SK-N-SH (cell line): ENCODE data around the gene ARHGAP10. TPM values are rescaled to one million over a fixed set of nuclear protein-coding genes. Genes with fewer than 3 reads are reported as not detected.

Experiments used
- CTCF ChIA-PET: fragments of 300-600, 350-600 bp; formaldehyde crosslinking; extraction: SDS; loops from one replicate; lab custom pipeline; 2021; lab: Yijun Ruan, JAX
- POLR2A ChIA-PET: fragments of 350-600 bp; sonication (Branson Sonifier 250); formaldehyde crosslinking; extraction: SDS; loops from one replicate; lab custom pipeline; 2020; ENCODE audit warnings: antibody characterized with exemption, inconsistent platforms; lab: Yijun Ruan, JAX
- DNase-seq: peaks from one replicate; pipeline ENCODE4 v3.0.0; 2012
- H2AFZ ChIP-seq: fragments of 200-600 bp; sonication (generic); 2 replicates; pipeline ENCODE4 v1.8.1; 2016; ENCODE audit warnings: antibody characterized with exemption, mild to moderate bottlenecking, low read depth
- H3F3A ChIP-seq: fragments of 200-600 bp; sonication (generic); replicated peaks from 2 replicates; pipeline ENCODE3; 2016; ENCODE audit warnings: antibody characterized with exemption, mild to moderate bottlenecking; ENCODE audit not compliant: insufficient read depth
- H3K27ac ChIP-seq, 2 experiments: fragments of 200-500 bp in 1 of 2; fragments of 200-600 bp in 1 of 2; sonication (Bioruptor generic) in 1 of 2; sonication (generic), shearing (Covaris generic) in 1 of 2; 2 replicates each; pipeline versions ENCODE4 v1.5.1 to v1.6.1; 2014 to 2016; ENCODE audit warnings: low read depth in 2 of 2, inconsistent platforms in 1 of 2, low read length in 1 of 2, mild to moderate bottlenecking in 1 of 2, mixed read lengths in 1 of 2
- H3K27me3 ChIP-seq: fragments of 200-600 bp; sonication (generic), shearing (Covaris generic); 2 replicates; pipeline ENCODE4 v1.6.1; 2016; ENCODE audit warnings: mixed run types; ENCODE audit not compliant: insufficient read depth
- H3K36me3 ChIP-seq, 2 experiments: fragments of 200-500 bp in 1 of 2; fragments of 200-600 bp in 1 of 2; sonication (Bioruptor generic) in 1 of 2; sonication (generic) in 1 of 2; replicated peaks in 1 of 2; 2 replicates each; pipeline versions ENCODE3 to v1.5.1; 2014 to 2016; ENCODE audit warnings: low read length in 1 of 2, mild to moderate bottlenecking in 1 of 2; ENCODE audit not compliant: insufficient read depth in 2 of 2, control insufficient read depth in 1 of 2
- H3K4me1 ChIP-seq, 2 experiments: fragments of 200-500 bp in 1 of 2; fragments of 200-600 bp in 1 of 2; sonication (Bioruptor generic) in 1 of 2; sonication (generic), shearing (Covaris generic) in 1 of 2; 2 replicates each; pipeline versions ENCODE4 v1.5.1 to v1.6.1; 2014 to 2016; ENCODE audit warnings: low read depth in 1 of 2, low read length in 1 of 2, mixed run types in 1 of 2; ENCODE audit not compliant: insufficient read depth in 2 of 2, control insufficient read depth in 1 of 2
- H3K4me2 ChIP-seq: fragments of 200-600 bp; sonication (generic), shearing (Covaris generic); 2 replicates; pipeline ENCODE4 v1.6.1; 2017; ENCODE audit warnings: mixed run types
- H3K4me3 ChIP-seq, 2 experiments: fragments of 200-500 bp in 1 of 2; fragments of 200-600 bp in 1 of 2; sonication (Bioruptor generic) in 1 of 2; sonication (generic), shearing (Covaris generic) in 1 of 2; 2 replicates each; pipeline versions ENCODE4 v1.5.1 to v1.8.1; 2014 to 2016; ENCODE audit warnings: low read depth in 2 of 2, inconsistent platforms in 1 of 2, low read length in 1 of 2, mild to moderate bottlenecking in 1 of 2, mixed read lengths in 1 of 2, moderate library complexity in 1 of 2
- H3K79me2 ChIP-seq: fragments of 200-600 bp; sonication (generic); 2 replicates; pipeline ENCODE4 v1.8.1; 2017; ENCODE audit warnings: mild to moderate bottlenecking; ENCODE audit not compliant: insufficient read depth
- H3K9ac ChIP-seq: fragments of 200-600 bp; sonication (generic); 2 replicates; pipeline ENCODE4 v1.6.1; 2017; ENCODE audit warnings: mixed run types
- H3K9me2 ChIP-seq: fragments of 200-600 bp; sonication (generic); 2 replicates; pipeline ENCODE4 v1.6.1; 2017; ENCODE audit warnings: mixed run types
- H3K9me3 ChIP-seq: fragments of 200-600 bp; sonication (generic); 2 replicates; pipeline ENCODE4 v1.6.1; 2017; ENCODE audit warnings: mixed run types, mild to moderate bottlenecking, moderate library complexity
- H4K20me1 ChIP-seq: fragments of 200-600 bp; sonication (generic); 2 replicates; pipeline ENCODE4 v1.6.1; 2017; ENCODE audit warnings: mild to moderate bottlenecking, mixed run types; ENCODE audit not compliant: insufficient read depth
- ELF1 ChIP-seq: IDR thresholded peaks from 2 replicates; pipeline ENCODE4 v1.4.0; 2012
- EZH2phosphoT487 ChIP-seq: fragments of 200-600 bp; sonication (generic); IDR thresholded peaks from 2 replicates; pipeline ENCODE4 v1.6.1; 2017; ENCODE audit warnings: low read depth, mixed run types, mild to moderate bottlenecking, antibody characterized with exemption, moderate library complexity, borderline replicate concordance
- FOSL2 ChIP-seq: IDR thresholded peaks from 2 replicates; pipeline ENCODE4 v1.4.0; 2012; ENCODE audit warnings: low read depth, mild to moderate bottlenecking, moderate library complexity, borderline replicate concordance
- FOXJ3 ChIP-seq: sonication (generic); formaldehyde crosslinking; IDR thresholded peaks from 2 replicates; pipeline ENCODE4 v1.5.1; 2020; ENCODE audit warnings: mild to moderate bottlenecking, missing genetic modification reagents
- GATA2 ChIP-seq: sonication (generic); formaldehyde crosslinking; IDR thresholded peaks from 2 replicates; pipeline ENCODE4 v1.5.0; 2020; ENCODE audit warnings: mild to moderate bottlenecking, missing genetic modification reagents
- IRF3 ChIP-seq: fragments of 150-350 bp; IDR thresholded peaks from 2 replicates; pipeline ENCODE4 v1.6.1; 2016; ENCODE audit warnings: mild to moderate bottlenecking, low read depth, low read length
- MAX ChIP-seq: IDR thresholded peaks from 2 replicates; pipeline ENCODE4 v1.4.0; 2012; ENCODE audit warnings: low read depth
- MXI1 ChIP-seq: IDR thresholded peaks from 2 replicates; pipeline ENCODE4 v1.6.1; 2012; ENCODE audit warnings: mild to moderate bottlenecking, low read depth, low read length, improper control_type of control experiment
- PBX3 ChIP-seq: IDR thresholded peaks from 2 replicates; pipeline ENCODE4; 2012
- POLR2AphosphoS5 ChIP-seq: IDR thresholded peaks from 2 replicates; pipeline ENCODE4 v1.6.1; 2012; ENCODE audit warnings: low read depth, low read length
- RFX5 ChIP-seq: IDR thresholded peaks from 2 replicates; pipeline ENCODE4 v1.6.1; 2012; ENCODE audit warnings: mild to moderate bottlenecking, improper control_type of control experiment, low read length
- SMC3 ChIP-seq: IDR thresholded peaks from 2 replicates; pipeline ENCODE4 v1.6.1; 2012; ENCODE audit warnings: low read depth, low read length, improper control_type of control experiment
- TCF12 ChIP-seq: IDR thresholded peaks from 2 replicates; pipeline ENCODE4 v1.4.0; 2012
- WGBS: methylation state at CpG from one replicate; pipeline ENCODE4 v1.1.6; 2017; ENCODE audit warnings: low lambda C conversion rate; 5-methylcytosine and 5-hydroxymethylcytosine counted together
- polyA plus RNA-seq, 3 experiments: library from polyadenylated mRNA; depleted of rRNA; stranded (reverse); fragments of >200 nt; gene quantifications; 2 replicates each; pipeline ENCODE4 v1.2.3, GENCODE V29; 2012
- TF ChIP-seq, protein P1 (sequence below): IDR thresholded peaks from 2 replicates; pipeline ENCODE4 v1.4.0; 2012; ENCODE audit warnings: low read depth, borderline replicate concordance

Gene ARHGAP10
- polyA plus RNA-seq, 1 of the 3 experiments (the other 2 are of a cell fraction): 15.1 TPM

DNA sequence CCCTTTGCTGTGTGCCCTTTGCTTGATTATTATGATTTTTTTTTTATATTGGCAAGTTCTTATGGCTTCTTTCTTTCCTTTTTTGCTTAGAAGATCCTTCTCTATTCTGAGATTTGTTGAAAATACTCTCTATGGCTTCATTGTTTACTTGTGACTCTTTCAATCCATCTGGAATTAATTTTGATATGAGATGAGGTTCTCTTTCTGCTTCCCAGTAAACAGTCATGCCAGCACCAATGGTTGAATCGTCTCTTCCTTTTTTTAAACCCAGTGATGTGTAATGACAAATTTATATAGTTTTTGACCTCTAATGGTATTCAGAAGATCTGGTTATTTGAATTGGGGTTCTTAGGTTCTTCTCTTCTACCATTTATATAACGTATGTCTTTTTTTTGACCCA is 121.8 kb downstream of the ARHGAP10 start:
- Histone ChIP-seq H3K27ac (peak overlapping the region; percentile 69 to 94), H3K27me3 (no peaks in the 10 kb centered on the region), H3K79me2 (no peaks in the 10 kb centered on the region; the same call in 1 of the 2 replicates), H3K36me3 (peaks cover 9 to 28% of the 10 kb centered on the region in 2 experiments), H3K9me3 (no peaks in the 10 kb centered on the region), H3K9me2 (no peaks in the 10 kb centered on the region), H3K4me1 (peaks cover 0 to 28% of the 10 kb centered on the region in 2 experiments; a peak in 2 of 4 replicates), H3K4me3 (no peak overlapping the region; a peak in 1 of 4 replicates), H4K20me1 (no peaks in the 10 kb centered on the region), H2AFZ (no peak overlapping the region), H3K4me2 (peak overlapping the region; percentile 18; the same call in 1 of the 2 replicates), H3F3A (no peaks in the 10 kb centered on the region), H3K9ac (no peak overlapping the region)
- peak; percentile 34 for DNase-seq
- ChIA-PET POLR2A (no interaction called here), CTCF (interaction anchor here (0.7 to 1.1 kb wide), 3 partner anchors 9 to 16 kb away, joined by 3 to 11 read pairs (median 3); no protein-coding TSS in a partner anchor)
- no peak for TF ChIP-seq ELF1
- no peak for TF ChIP-seq RFX5
- TF ChIP-seq FOXJ3: no peak
- no peak for TF ChIP-seq MAX
- peak; percentile 81 for TF ChIP-seq TCF12
- no peak for TF ChIP-seq MXI1
- no peak; the same call in 1 of the 2 replicates for TF ChIP-seq POLR2AphosphoS5
- TF ChIP-seq IRF3: no peak
- peak; percentile 18; the same call in 1 of the 2 replicates for TF ChIP-seq PBX3
- TF ChIP-seq FOSL2: no peak
- TF ChIP-seq, protein P1, sequence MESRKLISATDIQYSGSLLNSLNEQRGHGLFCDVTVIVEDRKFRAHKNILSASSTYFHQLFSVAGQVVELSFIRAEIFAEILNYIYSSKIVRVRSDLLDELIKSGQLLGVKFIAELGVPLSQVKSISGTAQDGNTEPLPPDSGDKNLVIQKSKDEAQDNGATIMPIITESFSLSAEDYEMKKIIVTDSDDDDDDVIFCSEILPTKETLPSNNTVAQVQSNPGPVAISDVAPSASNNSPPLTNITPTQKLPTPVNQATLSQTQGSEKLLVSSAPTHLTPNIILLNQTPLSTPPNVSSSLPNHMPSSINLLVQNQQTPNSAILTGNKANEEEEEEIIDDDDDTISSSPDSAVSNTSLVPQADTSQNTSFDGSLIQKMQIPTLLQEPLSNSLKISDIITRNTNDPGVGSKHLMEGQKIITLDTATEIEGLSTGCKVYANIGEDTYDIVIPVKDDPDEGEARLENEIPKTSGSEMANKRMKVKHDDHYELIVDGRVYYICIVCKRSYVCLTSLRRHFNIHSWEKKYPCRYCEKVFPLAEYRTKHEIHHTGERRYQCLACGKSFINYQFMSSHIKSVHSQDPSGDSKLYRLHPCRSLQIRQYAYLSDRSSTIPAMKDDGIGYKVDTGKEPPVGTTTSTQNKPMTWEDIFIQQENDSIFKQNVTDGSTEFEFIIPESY: no peak
- TF ChIP-seq SMC3: no peak
- TF ChIP-seq EZH2phosphoT487: no peak
- TF ChIP-seq GATA2 (CRISPR knock-in tag): no peak
- WGBS: 43% methylated on average over 2 of the region's 2 CpGs
